C1 segment of cervical spinal cord (tissue), 14 donors: ENCODE measurements around the gene FBH1.
"Not testable (repeated sequence)": the region's sequence is repeated elsewhere in the genome, so short reads cannot be mapped to it uniquely, and the experiment has no call there.

Experiments used
- DNase-seq, 14 donors: peaks; one replicate each; lab custom pipeline; 2025; lab: John Stamatoyannopoulos, UW

Gene FBH1

DNA sequence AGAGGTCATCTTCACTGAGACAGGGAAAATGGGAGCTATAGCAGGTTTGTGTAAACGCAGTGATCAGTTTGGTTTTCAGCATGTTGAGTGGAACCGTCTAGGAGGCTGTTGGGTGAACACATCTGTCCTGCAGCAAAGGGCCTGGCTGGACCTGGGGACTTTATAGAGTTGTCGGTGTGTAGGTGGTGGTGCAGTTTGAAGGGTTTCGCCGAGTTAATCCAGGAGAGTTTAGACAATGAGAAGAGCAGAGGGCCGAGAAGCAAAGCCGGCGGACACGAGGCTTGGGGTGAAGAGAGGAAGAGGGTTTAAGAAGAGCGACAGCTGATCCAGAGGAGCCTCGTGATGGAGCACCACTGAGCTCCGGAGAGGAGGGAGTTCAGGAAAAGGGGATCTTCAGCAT lies 48.2 kb downstream of the FBH1 start:
- no peak for DNase-seq

DNA sequence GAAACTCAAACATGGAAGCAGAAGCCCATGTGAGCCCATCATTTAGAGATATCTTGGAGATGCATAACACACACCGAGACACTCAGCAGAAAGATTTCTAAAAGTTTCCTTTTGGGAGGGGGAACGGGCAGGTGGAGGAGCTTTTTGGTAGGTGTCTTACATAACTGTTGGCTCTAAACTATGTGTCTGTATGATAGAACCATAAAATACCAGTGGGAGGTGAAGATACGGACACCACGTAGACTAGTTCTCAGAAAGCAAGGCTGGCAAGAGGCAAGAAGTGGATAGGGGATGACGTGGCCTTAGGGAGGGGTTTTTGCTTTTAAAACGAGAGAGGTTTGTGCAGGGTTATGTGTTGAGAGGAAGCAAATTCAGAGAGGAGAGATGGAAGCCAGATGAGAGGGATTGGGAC lies 50.8 kb downstream of the FBH1 start:
- DNase-seq: no peak

- DNase-seq: no peak
Measured at GRCh38 chr10:5941579-5941978, 51.5 kb downstream of the FBH1 start.

DNA sequence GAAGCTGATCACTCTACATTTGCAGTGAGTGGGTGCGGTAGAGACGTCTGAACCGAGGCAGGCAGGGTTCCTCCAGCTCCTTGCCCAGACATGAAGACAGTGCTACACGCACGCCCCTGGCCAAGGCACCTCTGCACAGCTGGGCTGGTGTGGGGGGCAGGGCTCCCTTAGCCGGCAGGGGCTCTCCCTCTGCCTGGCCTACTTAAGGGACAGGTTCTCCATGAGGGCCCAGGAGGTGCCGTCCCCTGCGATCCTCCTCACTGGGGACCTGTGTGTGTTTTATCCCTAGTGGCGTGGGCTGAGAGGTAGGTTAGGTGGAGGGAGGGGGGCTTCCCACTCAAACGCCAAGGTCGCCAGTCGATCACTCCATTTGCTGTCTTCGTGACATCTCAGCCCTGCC lies 52.0 kb downstream of the FBH1 start:
- DNase-seq: no peak

GRCh38 chr10:5942474-5942873 lies 52.4 kb downstream of the FBH1 start:
- DNase-seq: peak in 6 of 14 donors; percentile 10 to 41 (median 30)

DNA sequence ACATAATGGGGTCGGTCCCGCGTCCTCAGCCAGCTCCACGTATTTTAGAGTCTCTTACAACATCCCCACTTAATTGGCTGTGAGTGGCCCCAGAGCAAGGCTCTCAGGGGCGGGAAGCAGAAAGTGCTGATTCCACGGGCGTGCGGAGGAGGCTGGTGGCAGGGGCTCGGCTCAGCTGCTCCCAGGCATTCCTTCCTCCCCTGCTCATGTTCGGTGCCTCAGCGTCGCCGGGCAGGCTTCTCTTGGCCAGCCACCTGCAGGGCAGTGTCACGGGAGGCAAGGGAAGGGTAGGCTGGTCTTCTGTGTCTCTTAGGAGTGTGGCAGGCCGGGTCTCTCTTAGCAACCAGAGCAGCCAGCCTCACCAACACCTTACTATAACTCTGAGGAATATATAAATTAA lies 53.5 kb downstream of the FBH1 start:
- DNase-seq: peak in 3 of 14 donors; percentile 10 to 36 (median 16)

GRCh38 chr10:5944389-5945189 lies 54.5 kb downstream of the FBH1 start:
- peak in 7 of 14 donors; percentile 4 to 45 (median 35) for DNase-seq

DNA sequence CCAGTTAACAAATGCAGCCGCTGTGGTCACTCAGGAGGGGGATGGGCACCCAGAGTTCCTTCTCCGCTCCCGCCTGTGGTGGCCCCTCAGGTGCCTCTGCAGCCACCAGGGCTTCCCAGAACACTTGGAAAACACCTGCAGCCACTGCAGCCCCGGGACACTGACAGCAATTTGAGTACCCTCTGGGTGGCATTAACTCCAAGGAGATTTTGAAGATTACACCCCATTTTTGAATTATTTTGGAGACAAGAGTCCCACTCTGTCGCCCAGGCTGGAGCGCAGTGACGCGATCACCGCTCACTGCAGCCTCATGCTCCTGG lies 55.1 kb downstream of the FBH1 start:
- peak in 3 of 14 donors; percentile 28 to 56 (median 52) for DNase-seq

DNA sequence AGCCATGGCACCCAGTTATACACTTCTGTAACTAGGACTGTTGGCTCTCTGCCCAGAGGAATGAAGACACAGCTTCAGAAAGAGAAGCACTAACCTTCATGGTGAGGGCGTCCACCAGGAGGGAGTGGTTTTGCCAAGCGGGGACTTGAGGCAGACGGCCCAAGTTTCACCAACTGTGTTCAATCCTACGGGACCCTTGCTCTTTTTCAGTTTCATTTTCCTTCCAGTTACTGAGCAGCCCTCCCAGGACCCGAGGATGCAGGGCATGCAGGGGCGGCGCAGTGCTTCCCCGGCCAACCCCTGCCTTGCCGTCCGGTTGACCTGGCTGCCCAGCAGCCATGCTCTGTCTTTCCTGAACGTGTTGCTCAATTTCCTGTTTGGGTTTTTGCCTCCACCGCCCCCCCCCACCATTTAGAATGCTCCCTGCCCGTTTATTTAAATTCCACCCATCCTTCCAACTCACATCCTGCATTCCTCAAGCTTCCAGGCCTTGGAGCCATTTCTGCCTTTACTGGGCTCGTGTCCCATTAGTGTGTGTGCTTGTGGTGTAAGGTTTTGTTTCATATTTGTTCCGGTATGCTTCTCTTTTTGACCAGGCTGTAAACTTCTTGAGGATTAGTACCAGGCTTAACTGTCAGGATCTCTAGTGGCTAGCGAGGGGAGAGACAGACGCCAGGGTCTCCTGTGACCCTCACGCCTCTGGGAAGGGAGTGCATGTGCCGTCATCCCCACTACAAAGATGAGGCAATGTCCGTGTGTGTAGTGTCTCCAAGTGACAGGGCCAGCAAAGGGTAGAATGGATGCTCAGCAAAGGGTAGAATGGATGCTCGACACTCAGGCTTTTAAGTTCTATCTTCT lies 55.7 kb downstream of the FBH1 start:
- DNase-seq: peak in 5 of 14 donors; percentile 18 to 69 (median 38)

GRCh38 chr10:5946419-5946775 lies 56.4 kb downstream of the FBH1 start:
- DNase-seq: not testable (repeated sequence)

- DNase-seq: no peak
Measured at GRCh38 chr10:5946786-5947185, 56.7 kb downstream of the FBH1 start.

DNA sequence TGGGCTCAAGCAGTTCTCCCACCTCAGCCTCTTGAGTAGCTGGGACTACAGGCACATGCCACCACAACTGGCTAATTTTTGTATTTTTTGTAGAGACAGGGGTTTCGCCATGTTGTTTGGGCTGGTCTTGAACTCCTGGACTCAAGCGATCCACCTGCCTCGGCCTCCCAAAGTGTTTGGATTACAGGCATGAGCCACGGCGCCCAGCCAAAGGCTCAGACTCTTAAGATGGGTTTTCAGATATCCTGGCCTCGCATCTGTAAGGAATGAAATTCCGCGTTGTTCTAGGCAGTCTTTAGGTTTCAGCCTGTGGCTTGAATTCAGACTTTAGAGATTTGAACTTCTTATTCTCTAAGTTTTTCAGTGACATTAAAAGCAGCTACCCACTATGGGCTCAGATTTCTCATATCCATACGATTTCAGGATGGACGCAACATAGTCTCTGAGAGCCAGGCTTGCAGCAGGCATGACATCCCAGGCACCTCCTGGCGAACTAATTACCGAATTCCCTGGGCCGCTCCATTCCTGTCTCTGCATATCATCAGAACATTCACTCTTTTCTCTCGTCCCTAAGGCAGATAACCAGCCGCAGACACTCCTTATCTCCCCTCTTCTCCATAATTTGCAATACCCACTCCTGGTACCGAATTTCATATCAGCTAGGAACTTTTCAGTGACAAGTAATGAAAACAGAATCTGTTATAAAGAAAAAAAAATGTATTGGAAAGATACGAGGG lies 57.6 kb downstream of the FBH1 start:
- DNase-seq: no peak

GRCh38 chr10:5948208-5948585 lies 58.2 kb downstream of the FBH1 start:
- DNase-seq: no peak

- peak in 7 of 14 donors; percentile 7 to 38 (median 25) for DNase-seq
Measured at GRCh38 chr10:5949009-5949759, 59.1 kb downstream of the FBH1 start.

DNA sequence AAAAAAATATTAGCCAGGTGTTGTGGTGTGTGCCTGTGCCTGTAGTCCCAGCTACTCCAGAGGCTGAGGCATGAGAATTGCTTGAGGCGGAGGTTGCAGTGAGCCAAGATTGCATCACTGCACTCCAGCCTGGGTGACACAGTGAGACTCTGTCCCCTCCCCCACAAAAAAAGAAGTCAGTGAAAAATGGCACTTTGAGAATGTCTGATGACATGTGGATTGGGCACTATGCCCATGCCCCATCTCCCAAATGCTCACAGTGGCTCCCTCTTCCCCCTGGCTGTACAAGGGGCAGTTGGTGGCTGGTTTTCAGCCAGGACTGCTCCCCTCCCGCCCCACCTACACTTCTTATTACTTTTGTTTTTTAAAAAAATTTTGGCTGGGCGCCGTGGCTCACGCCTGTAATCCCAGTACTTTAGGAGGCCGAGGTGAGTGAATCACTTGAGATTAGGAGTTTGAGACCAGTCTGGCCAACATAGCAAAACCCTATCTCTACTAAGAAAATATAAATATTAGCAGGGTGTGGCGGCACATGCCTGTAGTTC lies 61.2 kb downstream of the FBH1 start:
- DNase-seq: no peak

GRCh38 chr10:5951721-5952407 lies 61.8 kb downstream of the FBH1 start:
- DNase-seq: no peak

- DNase-seq: no peak
Measured at GRCh38 chr10:5952731-5953385, 62.8 kb downstream of the FBH1 start.

- no peak for DNase-seq
Measured at GRCh38 chr10:5953676-5954075, 63.6 kb downstream of the FBH1 start.

DNA sequence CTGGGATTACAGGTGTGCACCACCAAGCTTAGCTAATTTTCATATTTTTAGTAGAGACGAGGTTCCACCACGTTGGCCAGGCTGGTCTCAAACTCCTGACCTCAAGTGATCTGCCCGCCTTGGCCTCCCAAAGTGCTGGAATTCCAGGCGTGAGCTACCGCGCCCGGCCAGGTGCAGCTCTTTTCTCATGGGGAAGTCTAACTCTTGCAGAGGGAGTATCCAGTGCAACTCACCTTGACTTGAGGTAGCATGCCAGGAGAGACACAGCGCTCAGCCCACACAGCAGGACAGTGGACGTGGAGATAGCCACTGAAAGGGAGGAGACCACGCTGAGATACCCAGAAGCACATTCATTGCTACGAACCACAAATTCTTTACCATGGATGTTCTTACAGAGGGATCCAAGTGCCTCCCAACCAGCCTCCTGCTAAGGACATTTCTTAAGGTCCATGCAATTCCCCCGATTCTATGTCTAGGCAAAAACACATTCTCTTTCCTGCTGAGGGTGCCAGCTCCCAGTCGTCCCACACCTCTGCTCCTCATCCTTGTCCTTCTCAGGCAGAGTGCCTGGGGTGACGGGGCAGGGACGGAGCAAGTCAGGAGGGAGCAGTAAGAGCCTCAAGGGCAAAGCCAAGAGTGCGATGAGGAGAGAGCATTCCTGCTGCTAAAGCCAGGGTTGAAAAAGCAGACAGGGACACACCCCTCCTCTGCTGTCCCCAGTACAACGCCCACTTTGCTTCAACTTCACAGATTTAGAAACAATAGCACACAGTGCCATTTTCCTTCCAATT lies 66.3 kb downstream of the FBH1 start:
- DNase-seq: no peak
